GM12878 (cell line): ENCODE data around the gene BCAR3. TPM values are rescaled to one million over a fixed set of nuclear protein-coding genes. Genes with fewer than 3 reads are reported as not detected.
A peak's percentile ranks its signal among the peaks of the same experiment; 100 is the strongest.

Experiments
- ATAC-seq: fragments of 200-7000 bp; cut with Tn5 transposase; 3 replicates; pipeline ENCODE4 v1.9.1; 2020; ENCODE audit warnings: mild to moderate bottlenecking, moderate library complexity
- BruUV-seq: library from RNA; stranded (reverse); fragments of 400-500 nt; replicated peaks from 2 replicates; lab custom pipeline; 2021; lab: Mats Ljungman, UMichigan
- CTCF ChIA-PET: fragments of 300-600 bp; sonication (Branson Sonifier 250); formaldehyde crosslinking; extraction: SDS; loops from one replicate; lab custom pipeline; 2021; ENCODE audit warnings: inconsistent platforms; lab: Yijun Ruan, JAX
- POLR2A ChIA-PET: fragments of 350-600 bp; formaldehyde crosslinking; extraction: SDS; loops from one replicate; lab custom pipeline; 2021; ENCODE audit warnings: inconsistent platforms; lab: Charles Lee
- RAD21 ChIA-PET: fragments of 300-600 bp; sonication (Branson Sonifier 250); formaldehyde crosslinking; loops from one replicate; lab custom pipeline; 2023; ENCODE audit warnings: antibody characterized with exemption; ENCODE audit not compliant: unreplicated experiment; lab: Charles Lee
- SMC1A ChIA-PET: fragments of 300-600 bp; sonication (Branson Sonifier 250); formaldehyde crosslinking; loops from one replicate; lab custom pipeline; 2023; ENCODE audit not compliant: unreplicated experiment, uncharacterized antibody; lab: Charles Lee
- DNase-seq: peaks from one replicate; pipeline ENCODE4 v3.0.0-alpha.2; 2011; ENCODE audit warnings: low read depth, low spot score
- FAIRE-seq: peaks from 3 replicates; lab custom pipeline; 2011; peaks lifted over from hg19 to GRCh38; lab: Jason Lieb, UNC
- H2AFZ ChIP-seq: 2 replicates; pipeline ENCODE4 v1.6.0; 2011; ENCODE audit warnings: low read depth, low read length, control low read depth; ENCODE audit not compliant: control insufficient read depth
- H3K27ac ChIP-seq: 2 replicates; pipeline ENCODE4 v1.5.1; 2011; ENCODE audit warnings: control low read depth; ENCODE audit not compliant: control insufficient read depth, insufficient read depth
- H3K27me3 ChIP-seq, 2 experiments: replicated peaks in 1 of 2; 2 replicates each; pipeline versions ENCODE4 v1.6.0 to v1.6.1; 2011; ENCODE audit warnings: low read length in 1 of 2; ENCODE audit not compliant: control insufficient read depth in 2 of 2, insufficient read depth in 2 of 2
- H3K36me3 ChIP-seq, 2 experiments: 2 replicates each; pipeline ENCODE4 v1.5.1; 2011; ENCODE audit warnings: low read length in 1 of 2; ENCODE audit not compliant: control insufficient read depth in 2 of 2, insufficient read depth in 2 of 2
- H3K4me1 ChIP-seq: 2 replicates; pipeline ENCODE4 v1.6.1; 2011; ENCODE audit warnings: mild to moderate bottlenecking, low read length, moderate library complexity, mixed read lengths; ENCODE audit not compliant: control insufficient read depth, insufficient read depth
- H3K4me2 ChIP-seq: 2 replicates; pipeline ENCODE4 v1.6.0; 2011; ENCODE audit warnings: control low read depth; ENCODE audit not compliant: control insufficient read depth, insufficient read depth
- H3K4me3 ChIP-seq: fragments of 200-600 bp; sonication (generic); 2 replicates; pipeline ENCODE4 v1.5.1; 2016
- H3K79me2 ChIP-seq: 2 replicates; pipeline ENCODE4 v1.6.0; 2011; ENCODE audit warnings: low read length; ENCODE audit not compliant: control insufficient read depth, insufficient read depth
- H3K9ac ChIP-seq: 2 replicates; pipeline ENCODE4 v1.8.0; 2011; ENCODE audit warnings: low read length, control low read depth, mixed read lengths; ENCODE audit not compliant: control insufficient read depth, insufficient read depth
- H3K9me3 ChIP-seq: replicated peaks from 3 replicates; pipeline ENCODE4 v1.5.1; 2011; ENCODE audit warnings: mild to moderate bottlenecking, low read length; ENCODE audit not compliant: control insufficient read depth, insufficient read depth
- H4K20me1 ChIP-seq: 2 replicates; pipeline ENCODE4 v1.6.0; 2011; ENCODE audit not compliant: control insufficient read depth, insufficient read depth
- GATAD2B ChIP-seq: fragments of 450-650 bp; conservative IDR thresholded peaks from 2 replicates; pipeline ENCODE4 v1.6.1; 2017; ENCODE audit warnings: low read depth, mild to moderate bottlenecking, moderate library complexity
- KDM1A ChIP-seq: fragments of 200-600 bp; sonication (generic); IDR thresholded peaks from 2 replicates; pipeline ENCODE4 v1.6.1; 2016; ENCODE audit warnings: borderline replicate concordance
- MEF2A ChIP-seq: IDR thresholded peaks from 2 replicates; pipeline ENCODE4 v1.6.1; 2011; ENCODE audit warnings: low read depth, mild to moderate bottlenecking, low read length, moderate library complexity; ENCODE audit not compliant: insufficient read depth
- MEF2B ChIP-seq: fragments of 450-650 bp; IDR thresholded peaks from 2 replicates; pipeline ENCODE4 v1.6.1; 2018; ENCODE audit warnings: mild to moderate bottlenecking, moderate library complexity; ENCODE audit not compliant: partially characterized antibody, poor library complexity, severe bottlenecking
- MYC ChIP-seq: IDR thresholded peaks from 2 replicates; pipeline ENCODE4 v1.6.1; 2011; ENCODE audit warnings: mild to moderate bottlenecking, low read length, moderate library complexity, inconsistent platforms; ENCODE audit not compliant: insufficient read depth, insufficient replicate concordance, insufficient read length, severe bottlenecking
- NBN ChIP-seq: fragments of 450-650 bp; IDR thresholded peaks from 2 replicates; pipeline ENCODE4 v1.6.1; 2016
- NFYA ChIP-seq: IDR thresholded peaks from 2 replicates; pipeline ENCODE4 v1.6.1; 2011; ENCODE audit warnings: low read depth, mild to moderate bottlenecking, low read length, improper control_type of control experiment, borderline replicate concordance
- PAX5 ChIP-seq: IDR thresholded peaks from 2 replicates; pipeline ENCODE4 v1.6.1; 2011; ENCODE audit warnings: low read depth, low read length, borderline replicate concordance
- PAX8 ChIP-seq: fragments of 450-650 bp; IDR thresholded peaks from 2 replicates; pipeline ENCODE4 v1.6.1; 2017; ENCODE audit warnings: mild to moderate bottlenecking, moderate library complexity
- RAD51 ChIP-seq: fragments of 450-650 bp; IDR thresholded peaks from 2 replicates; pipeline ENCODE4 v1.6.1; 2016; ENCODE audit warnings: moderate library complexity, mild to moderate bottlenecking, inconsistent platforms
- RFX5 ChIP-seq: IDR thresholded peaks from 2 replicates; pipeline ENCODE4 v1.6.1; 2011; ENCODE audit warnings: low read depth, low read length, improper control_type of control experiment
- SP1 ChIP-seq: IDR thresholded peaks from one replicate; pipeline ENCODE4 v1.6.1; 2011; ENCODE audit warnings: low read depth, low read length
- SREBF2 ChIP-seq: IDR thresholded peaks from 2 replicates; pipeline ENCODE4 v1.6.1; 2012; ENCODE audit warnings: mild to moderate bottlenecking, low read length
- STAT3 ChIP-seq: IDR thresholded peaks from 2 replicates; pipeline ENCODE4 v1.6.1; 2011; ENCODE audit warnings: low read depth, low read length, improper control_type of control experiment
- SUZ12 ChIP-seq: fragments of 200-600 bp; sonication (generic); IDR thresholded peaks from one replicate; pipeline ENCODE4 v1.6.1; 2018; ENCODE audit warnings: antibody characterized with exemption, mild to moderate bottlenecking; ENCODE audit not compliant: unreplicated experiment
- TCF7 ChIP-seq: IDR thresholded peaks from 2 replicates; pipeline ENCODE4 v1.6.1; 2014; ENCODE audit warnings: antibody characterized with exemption, borderline replicate concordance
- ZSCAN29 ChIP-seq: fragments of 450-650 bp; IDR thresholded peaks from 2 replicates; pipeline ENCODE4 v1.6.1; 2017; ENCODE audit warnings: mild to moderate bottlenecking, moderate library complexity
- WGBS: methylation state at CpG from one replicate; pipeline ENCODE4 v1.1.6; 2016; ENCODE audit warnings: low lambda C conversion rate; ENCODE audit not compliant: insufficient replicate concordance, insufficient coverage; ENCODE audit errors: missing lambda C conversion rate; 5-methylcytosine and 5-hydroxymethylcytosine counted together
- in situ Hi-C: fragments of 300-500 bp; cut with MboI; formaldehyde crosslinking; loops from 9 replicates; pipeline ENCODE4 v1.14.3; 2018; ENCODE audit warnings: mixed read lengths
- intact Hi-C: fragments of 100-400 bp; cut with micrococcal nuclease; formaldehyde crosslinking; loops from one replicate; pipeline ENCODE4 v1.14.2; 2022; ENCODE audit not compliant: unreplicated experiment
- polyA plus RNA-seq, 11 experiments: library from polyadenylated mRNA; depleted of rRNA in 4 of 11; unstranded in 6 of 11; stranded (reverse) in 5 of 11; fragments of >200 nt; fragmentation: Nextera tagmentation in 4 of 11; fragmentation: Illumina TruSeq in 1 of 11; extraction: Ambion mirVana in 4 of 11; extraction: Trizol in 1 of 11; gene quantifications; 1 replicate in 1 of 11; 2 replicates in 10 of 11; pipeline versions ENCODE4 v1.2.1 to v1.2.3, GENCODE V29; 2011 to 2016; ENCODE audit warnings: inconsistent platforms in 2 of 11, missing spikeins in 2 of 11, low read depth in 1 of 11
- total RNA-seq, 4 experiments: library from RNA; depleted of rRNA in 3 of 4; stranded (reverse); fragments of >200 nt in 3 of 4; fragmentation: Illumina TruSeq in 1 of 4; extraction: Trizol in 1 of 4; gene quantifications; 2 replicates each; pipeline versions ENCODE4 v1.2.1 to v1.2.3, GENCODE V29; 2013 to 2021
- TF ChIP-seq, protein P1 (sequence below): fragments of 450-650 bp; formaldehyde crosslinking; IDR thresholded peaks from 2 replicates; pipeline ENCODE4 v1.5.0; 2022; ENCODE audit warnings: mild to moderate bottlenecking, missing genetic modification characterization
- TF ChIP-seq, protein P2 (sequence below): IDR thresholded peaks from 2 replicates; pipeline ENCODE4 v1.6.1; 2011; ENCODE audit warnings: low read depth, low read length, improper control_type of control experiment, borderline replicate concordance

Gene BCAR3
- total and polyA plus RNA-seq, 10 of the 15 experiments (the other 5 are each of a cell fraction or from before 2014, with no cell fraction given): 1.3 to 6.6 (median 1.8) TPM

DNA sequence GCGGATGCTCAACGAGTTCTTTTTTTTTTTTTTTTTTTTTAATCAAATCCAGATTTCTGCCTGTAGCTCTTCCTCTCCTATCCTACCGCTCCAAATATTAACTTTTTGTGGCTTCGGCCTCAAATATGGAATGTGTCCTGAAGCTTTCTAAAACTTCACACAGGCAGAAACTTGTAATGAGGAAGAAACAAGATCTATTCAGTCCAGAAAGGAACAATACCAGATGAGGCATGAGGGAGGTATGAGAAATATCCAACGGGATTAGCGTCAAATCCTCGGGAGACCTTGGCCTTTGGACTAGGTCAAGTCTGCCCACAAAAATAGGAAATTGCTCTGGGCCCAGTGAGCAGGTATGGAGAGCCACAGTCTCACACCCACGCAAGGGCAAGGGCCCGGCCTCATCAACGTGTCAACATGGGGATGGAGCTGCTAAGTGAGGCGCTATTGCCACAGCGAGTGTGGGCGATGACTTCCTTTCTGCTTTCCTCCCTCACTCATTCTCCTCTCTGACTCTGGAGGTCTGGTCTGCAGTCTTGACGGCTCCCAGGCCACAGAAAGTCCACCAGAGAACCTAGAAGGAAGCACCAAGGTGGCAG, 66.6 kb downstream of the BCAR3 start (continued):
- no peak for TF ChIP-seq KDM1A
- TF ChIP-seq TCF7: no peak
- 0 out of 2 replicates have a peak, but pooled peaks have one; percentile 2 for TF ChIP-seq MEF2A
- no peak for TF ChIP-seq RFX5
- no peak for TF ChIP-seq SP1
- TF ChIP-seq PAX5: 0 out of 2 replicates have a peak, but pooled peaks have one; percentile 48
- TF ChIP-seq RAD51: no peak
- TF ChIP-seq GATAD2B: 0 out of 2 replicates have a peak, but pooled peaks have one; percentile 10

DNA sequence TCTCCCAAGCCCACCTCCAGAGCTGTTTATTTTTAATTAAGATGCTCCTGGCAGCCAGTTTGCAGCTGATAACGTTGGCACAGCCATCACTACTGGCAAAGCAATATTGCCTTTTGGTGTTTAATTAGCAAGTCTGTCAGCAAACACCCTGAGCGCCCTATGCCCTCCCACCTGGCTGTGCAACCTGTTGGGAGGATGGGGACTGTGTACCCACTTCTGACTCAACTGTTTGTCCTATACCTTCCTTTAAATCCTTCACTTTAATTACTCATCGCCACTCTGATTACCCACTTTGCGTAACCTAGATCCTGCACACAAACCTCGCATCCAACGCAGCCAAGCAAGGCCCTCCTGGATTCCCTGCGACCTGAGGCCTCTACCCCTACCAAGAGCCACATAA, 67.1 kb downstream of the BCAR3 start:
- POLR2A ChIA-PET: interaction anchor here (0.6 kb wide), 1 partner anchor 131 kb away, joined by 4 read pairs; no protein-coding TSS in a partner anchor
- WGBS: 90% methylated on average over 7 of the region's 7 CpGs
- Histone ChIP-seq H3K4me2 (no peak overlapping the region), H3K36me3 (no peaks in the 10 kb centered on the region), H3K9me3 (no peaks in the 10 kb centered on the region), H3K4me1 (peaks cover 29% of the 10 kb centered on the region), H3K4me3 (no peak overlapping the region), H2AFZ (no peak overlapping the region), H3K79me2 (no peaks in the 10 kb centered on the region), H3K27me3 (peaks cover 0 to 2% of the 10 kb centered on the region in 2 experiments; a peak in 3 of 4 replicates), H3K27ac (no peak overlapping the region), H3K9ac (no peak overlapping the region), H4K20me1 (peaks cover 7% of the 10 kb centered on the region; the same call in 1 of the 2 replicates)
- ATAC-seq (no peak), DNase-seq (no peak), FAIRE-seq (no peak)
- BruUV-seq: no TSS peak
- intact Hi-C loops (no loop called here), in situ Hi-C loops (no loop called here)
- CTCF ChIA-PET: interaction anchor here (1.1 to 1.4 kb wide), 3 partner anchors 12 to 22 kb away, joined by 3 read pairs; no protein-coding TSS in a partner anchor
- SMC1A ChIA-PET: interaction anchor here (1.0 to 1.9 kb wide), 3 partner anchors 15 to 199 kb away, joined by 3 to 6 read pairs (median 6); no protein-coding TSS in a partner anchor
- RAD21 ChIA-PET: no interaction called here
- TF ChIP-seq ZSCAN29 (no peak), PAX8 (no peak), SREBF2 (no peak), NBN (no peak), SUZ12 (no peak), MEF2B (no peak), NFYA (no peak), MYC (no peak), RAD51 (no peak), GATAD2B (no peak), STAT3 (no peak)
- TF ChIP-seq, protein P1, sequence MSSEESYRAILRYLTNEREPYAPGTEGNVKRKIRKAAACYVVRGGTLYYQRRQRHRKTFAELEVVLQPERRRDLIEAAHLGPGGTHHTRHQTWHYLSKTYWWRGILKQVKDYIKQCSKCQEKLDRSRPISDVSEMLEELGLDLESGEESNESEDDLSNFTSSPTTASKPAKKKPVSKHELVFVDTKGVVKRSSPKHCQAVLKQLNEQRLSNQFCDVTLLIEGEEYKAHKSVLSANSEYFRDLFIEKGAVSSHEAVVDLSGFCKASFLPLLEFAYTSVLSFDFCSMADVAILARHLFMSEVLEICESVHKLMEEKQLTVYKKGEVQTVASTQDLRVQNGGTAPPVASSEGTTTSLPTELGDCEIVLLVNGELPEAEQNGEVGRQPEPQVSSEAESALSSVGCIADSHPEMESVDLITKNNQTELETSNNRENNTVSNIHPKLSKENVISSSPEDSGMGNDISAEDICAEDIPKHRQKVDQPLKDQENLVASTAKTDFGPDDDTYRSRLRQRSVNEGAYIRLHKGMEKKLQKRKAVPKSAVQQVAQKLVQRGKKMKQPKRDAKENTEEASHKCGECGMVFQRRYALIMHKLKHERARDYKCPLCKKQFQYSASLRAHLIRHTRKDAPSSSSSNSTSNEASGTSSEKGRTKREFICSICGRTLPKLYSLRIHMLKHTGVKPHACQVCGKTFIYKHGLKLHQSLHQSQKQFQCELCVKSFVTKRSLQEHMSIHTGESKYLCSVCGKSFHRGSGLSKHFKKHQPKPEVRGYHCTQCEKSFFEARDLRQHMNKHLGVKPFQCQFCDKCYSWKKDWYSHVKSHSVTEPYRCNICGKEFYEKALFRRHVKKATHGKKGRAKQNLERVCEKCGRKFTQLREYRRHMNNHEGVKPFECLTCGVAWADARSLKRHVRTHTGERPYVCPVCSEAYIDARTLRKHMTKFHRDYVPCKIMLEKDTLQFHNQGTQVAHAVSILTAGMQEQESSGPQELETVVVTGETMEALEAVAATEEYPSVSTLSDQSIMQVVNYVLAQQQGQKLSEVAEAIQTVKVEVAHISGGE: no peak
- TF ChIP-seq, protein P2, sequence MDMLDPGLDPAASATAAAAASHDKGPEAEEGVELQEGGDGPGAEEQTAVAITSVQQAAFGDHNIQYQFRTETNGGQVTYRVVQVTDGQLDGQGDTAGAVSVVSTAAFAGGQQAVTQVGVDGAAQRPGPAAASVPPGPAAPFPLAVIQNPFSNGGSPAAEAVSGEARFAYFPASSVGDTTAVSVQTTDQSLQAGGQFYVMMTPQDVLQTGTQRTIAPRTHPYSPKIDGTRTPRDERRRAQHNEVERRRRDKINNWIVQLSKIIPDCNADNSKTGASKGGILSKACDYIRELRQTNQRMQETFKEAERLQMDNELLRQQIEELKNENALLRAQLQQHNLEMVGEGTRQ: no peak
